AG09309 (cell line): ENCODE measurements around the gene AGER.
A peak's percentile ranks its signal among the peaks of the same experiment; 100 is the strongest.

Experiments used
- DNase-seq: peaks from one replicate; pipeline ENCODE4 v3.0.0-alpha.2; 2010; ENCODE audit warnings: low read depth
- H3K4me3 ChIP-seq: 2 replicates; pipeline ENCODE4 v1.5.1; 2011; ENCODE audit warnings: mild to moderate bottlenecking, low read depth, low read length, moderate library complexity; ENCODE audit not compliant: control insufficient read depth
- TF ChIP-seq, protein P1 (sequence below): IDR thresholded peaks from 2 replicates; pipeline ENCODE4 v1.5.1; 2011; ENCODE audit warnings: mild to moderate bottlenecking, low read depth, low read length, inconsistent platforms; ENCODE audit not compliant: insufficient read depth, control insufficient read depth; ENCODE audit errors: missing control alignments

AGER gene

DNA sequence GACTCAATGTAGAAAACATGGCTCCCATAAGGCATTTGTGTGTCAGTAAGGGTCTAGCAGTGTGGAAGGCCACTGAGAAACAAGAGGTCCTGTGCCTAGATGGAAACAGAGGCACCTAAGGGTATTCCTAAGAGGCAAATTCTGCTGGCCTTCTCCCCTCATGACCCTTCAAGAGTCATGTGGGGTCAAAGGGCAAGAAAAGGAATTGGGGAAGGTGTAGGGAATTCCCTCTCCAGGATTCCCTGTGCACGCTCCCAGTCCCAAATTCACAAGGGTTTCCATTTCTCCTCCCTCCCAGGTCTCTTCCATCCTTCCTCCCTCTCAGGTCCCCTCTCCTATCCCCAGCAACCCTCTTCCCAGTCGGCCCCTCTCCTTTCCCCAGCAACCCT, 8.7 kb downstream of the AGER start:
- no peak for DNase-seq
- peak overlapping the region; percentile 100 for H3K4me3 ChIP-seq
- TF ChIP-seq, protein P1, sequence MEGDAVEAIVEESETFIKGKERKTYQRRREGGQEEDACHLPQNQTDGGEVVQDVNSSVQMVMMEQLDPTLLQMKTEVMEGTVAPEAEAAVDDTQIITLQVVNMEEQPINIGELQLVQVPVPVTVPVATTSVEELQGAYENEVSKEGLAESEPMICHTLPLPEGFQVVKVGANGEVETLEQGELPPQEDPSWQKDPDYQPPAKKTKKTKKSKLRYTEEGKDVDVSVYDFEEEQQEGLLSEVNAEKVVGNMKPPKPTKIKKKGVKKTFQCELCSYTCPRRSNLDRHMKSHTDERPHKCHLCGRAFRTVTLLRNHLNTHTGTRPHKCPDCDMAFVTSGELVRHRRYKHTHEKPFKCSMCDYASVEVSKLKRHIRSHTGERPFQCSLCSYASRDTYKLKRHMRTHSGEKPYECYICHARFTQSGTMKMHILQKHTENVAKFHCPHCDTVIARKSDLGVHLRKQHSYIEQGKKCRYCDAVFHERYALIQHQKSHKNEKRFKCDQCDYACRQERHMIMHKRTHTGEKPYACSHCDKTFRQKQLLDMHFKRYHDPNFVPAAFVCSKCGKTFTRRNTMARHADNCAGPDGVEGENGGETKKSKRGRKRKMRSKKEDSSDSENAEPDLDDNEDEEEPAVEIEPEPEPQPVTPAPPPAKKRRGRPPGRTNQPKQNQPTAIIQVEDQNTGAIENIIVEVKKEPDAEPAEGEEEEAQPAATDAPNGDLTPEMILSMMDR = no peak

DNA sequence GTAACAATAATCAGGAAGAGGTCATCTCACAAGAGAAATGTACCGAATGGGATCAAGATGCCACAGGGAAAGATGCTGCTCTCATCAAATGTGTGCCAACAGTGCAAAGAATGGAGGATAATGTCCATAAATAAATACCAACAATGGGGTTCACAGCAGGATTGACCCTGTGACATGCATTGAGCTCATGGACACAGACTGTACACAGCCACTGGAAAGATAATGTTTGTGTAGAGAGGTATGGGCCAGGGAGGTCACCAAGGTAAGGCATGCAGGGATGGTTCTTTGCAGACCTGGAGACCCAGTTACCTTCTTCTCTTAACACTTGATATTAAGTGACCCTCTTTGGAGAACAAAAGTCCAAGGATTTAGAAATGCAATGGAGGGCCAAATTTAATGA, 9.6 kb downstream of the AGER start:
- no peak for DNase-seq
- TF ChIP-seq, protein P1 = no peak
- no peak overlapping the region for H3K4me3 ChIP-seq

DNA sequence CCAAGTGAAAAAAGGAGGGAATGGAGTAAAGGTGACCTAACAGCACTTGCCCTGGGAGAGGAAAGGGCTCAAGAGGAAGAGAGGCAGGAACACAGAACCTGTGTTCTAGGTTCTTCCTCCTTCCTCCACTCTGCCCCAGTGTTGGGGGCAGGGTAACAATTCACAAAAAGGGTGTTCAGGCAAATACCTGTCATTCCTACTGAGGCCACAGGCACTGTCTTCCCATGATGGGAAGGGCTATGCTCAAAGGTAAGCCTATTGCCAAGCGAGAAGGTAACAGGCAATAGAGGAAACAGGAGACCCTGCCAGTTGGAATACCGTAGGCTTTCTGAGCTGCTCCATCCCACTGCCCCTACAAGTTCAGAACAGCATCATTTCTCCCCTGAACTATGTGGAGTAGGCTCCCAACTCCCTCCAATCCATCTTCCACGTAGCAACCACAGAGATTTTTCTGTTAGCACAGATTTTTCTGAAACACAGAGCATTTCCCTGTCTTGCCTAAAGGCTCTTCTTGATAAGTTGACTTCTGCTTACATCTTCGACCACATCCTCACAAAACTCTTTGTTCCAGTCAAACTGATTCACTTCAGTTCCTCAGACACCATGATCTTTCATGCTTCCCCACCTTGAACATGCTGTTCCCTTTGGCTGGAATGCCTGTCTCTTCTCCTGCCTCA, 10.9 kb downstream of the AGER start:
- no peak for DNase-seq
- H3K4me3 ChIP-seq = no peak overlapping the region
- TF ChIP-seq, protein P1 = no peak

DNA sequence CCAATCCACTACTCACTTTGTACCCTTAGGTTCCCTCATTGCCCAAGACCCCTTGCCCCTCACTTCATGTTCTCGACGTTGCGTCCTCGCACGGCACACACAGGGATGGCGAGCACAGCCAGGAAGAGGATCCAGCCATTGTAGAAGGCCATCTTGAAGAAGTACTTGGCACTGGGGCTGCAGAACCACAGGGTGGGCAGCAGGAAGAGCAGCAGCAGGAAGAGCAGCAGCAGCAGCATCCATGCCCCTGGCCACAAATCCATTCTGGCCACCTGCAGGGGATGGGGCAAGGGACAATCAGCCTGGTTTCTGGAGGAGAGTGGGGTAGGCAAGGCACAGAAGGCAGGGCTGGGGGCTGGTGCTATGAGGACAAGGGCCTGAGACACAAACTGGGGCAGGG, 12.8 kb downstream of the AGER start:
- TF ChIP-seq, protein P1 = no peak
- no peak for DNase-seq

DNA sequence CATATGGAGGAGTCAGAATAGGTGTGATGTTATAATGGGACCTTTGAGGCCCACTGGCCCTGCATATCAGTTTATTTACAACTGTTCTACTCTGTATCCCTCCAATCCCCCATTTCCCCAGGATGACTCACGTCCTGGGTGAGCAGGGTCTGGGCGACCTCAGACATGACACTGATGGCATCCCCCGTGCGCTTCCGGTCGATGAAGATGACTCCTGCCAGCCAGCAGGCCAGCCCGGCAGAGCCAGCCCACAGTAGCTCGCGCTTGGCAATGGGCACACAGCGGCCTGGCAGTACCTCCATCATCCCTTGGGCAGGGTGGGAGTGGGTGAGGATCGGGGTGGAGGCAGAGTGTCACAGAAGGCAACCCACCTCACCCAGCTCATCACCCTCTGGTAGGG, 13.8 kb downstream of the AGER start:
- no peak overlapping the region for H3K4me3 ChIP-seq
- TF ChIP-seq, protein P1 = no peak
- no peak for DNase-seq

More for the DNA sequence above, 12.8 kb downstream of the AGER start:
- no peak overlapping the region for H3K4me3 ChIP-seq

DNA sequence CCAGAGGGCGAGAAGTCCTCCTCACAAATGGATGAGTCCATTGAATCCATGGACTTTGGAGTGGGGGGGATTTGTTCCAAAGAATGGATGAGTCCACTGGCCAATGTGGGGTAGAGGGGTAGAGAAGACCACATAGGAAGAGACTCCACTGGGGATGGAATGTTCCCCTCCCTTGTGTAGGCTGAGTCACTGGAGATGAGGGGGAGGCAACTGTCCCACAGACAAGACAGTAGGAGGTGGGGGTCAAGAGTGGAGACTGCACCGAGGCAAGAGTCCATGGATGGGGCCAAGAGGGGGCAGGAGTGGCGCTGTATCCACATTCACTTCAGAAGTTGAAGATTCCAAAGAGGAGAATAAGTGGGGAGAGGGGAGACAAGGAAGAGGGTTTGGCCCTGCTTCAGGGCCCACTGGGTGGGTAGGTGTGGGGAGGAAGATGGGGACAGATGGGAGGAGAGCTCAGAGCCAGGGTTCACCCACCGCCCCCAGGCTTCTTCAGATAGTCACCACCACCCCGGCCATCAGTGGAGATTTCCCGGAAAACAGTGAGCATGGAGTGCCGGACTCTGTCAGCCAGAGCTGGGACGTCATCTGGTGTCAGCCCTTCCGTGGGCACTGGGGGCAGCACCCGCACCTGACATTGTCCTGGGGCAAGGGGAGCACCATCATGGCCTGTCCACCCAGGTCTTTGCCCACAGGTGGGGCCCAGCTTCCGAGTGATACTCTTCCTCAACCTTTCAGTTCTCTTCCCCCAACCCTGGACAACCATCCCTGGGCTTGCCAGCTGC, 15.1 kb downstream of the AGER start:
- TF ChIP-seq, protein P1 = no peak
- no peak overlapping the region for H3K4me3 ChIP-seq
- no peak for DNase-seq
